GM06990 (cell line): Measurements from ENCODE around the gene RABGGTB.
"Not testable (repeated sequence)": the region's sequence is repeated elsewhere in the genome, so short reads cannot be mapped to it uniquely, and the experiment has no call there.

Experiments used
- DNase-seq: peaks from one replicate; pipeline ENCODE4 v3.0.0-alpha.2; 2011; ENCODE audit not compliant: insufficient read length; ENCODE audit errors: extremely low read depth
- H3K27me3 ChIP-seq: replicated peaks from 2 replicates; pipeline ENCODE4 v1.6.0; 2011; ENCODE audit warnings: low read length; ENCODE audit not compliant: control insufficient read depth, insufficient read depth
- H3K36me3 ChIP-seq: 2 replicates; pipeline ENCODE4 v1.5.1; 2011; ENCODE audit warnings: low read length; ENCODE audit not compliant: control insufficient read depth, insufficient read depth
- H3K4me3 ChIP-seq: replicated peaks from 2 replicates; pipeline ENCODE4 v1.5.1; 2011; ENCODE audit warnings: low read depth, mild to moderate bottlenecking, control low read depth, low read length
- TF ChIP-seq, protein P1 (sequence below): IDR thresholded peaks from 2 replicates; pipeline ENCODE4 v1.5.1; 2011; ENCODE audit warnings: low read length, control low read depth, mild to moderate bottlenecking, inconsistent platforms; ENCODE audit not compliant: insufficient read depth, poor library complexity, severe bottlenecking

Gene RABGGTB

DNA sequence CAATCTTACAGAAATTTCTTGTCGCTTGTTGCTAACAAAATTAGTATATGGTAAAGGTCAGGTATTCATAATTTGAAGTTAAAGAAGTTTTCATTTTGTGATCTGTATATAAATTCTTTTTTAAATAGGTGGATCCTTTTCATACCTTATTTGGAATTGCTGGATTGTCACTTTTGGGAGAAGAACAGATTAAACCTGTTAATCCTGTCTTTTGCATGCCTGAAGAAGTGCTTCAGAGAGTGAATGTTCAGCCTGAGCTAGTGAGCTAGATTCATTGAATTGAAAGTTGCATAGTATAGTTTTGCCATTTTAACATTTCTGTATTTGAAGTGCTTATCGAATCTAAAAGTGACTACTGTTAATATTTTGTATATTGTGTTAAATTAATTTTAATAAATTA lies 8.3 kb downstream of the RABGGTB start:
- Histone ChIP-seq H3K27me3 (no peaks in the 10 kb centered on the region), H3K36me3 (peaks cover 18% of the 10 kb centered on the region), H3K4me3 (no peak overlapping the region)
- TF ChIP-seq, protein P1, sequence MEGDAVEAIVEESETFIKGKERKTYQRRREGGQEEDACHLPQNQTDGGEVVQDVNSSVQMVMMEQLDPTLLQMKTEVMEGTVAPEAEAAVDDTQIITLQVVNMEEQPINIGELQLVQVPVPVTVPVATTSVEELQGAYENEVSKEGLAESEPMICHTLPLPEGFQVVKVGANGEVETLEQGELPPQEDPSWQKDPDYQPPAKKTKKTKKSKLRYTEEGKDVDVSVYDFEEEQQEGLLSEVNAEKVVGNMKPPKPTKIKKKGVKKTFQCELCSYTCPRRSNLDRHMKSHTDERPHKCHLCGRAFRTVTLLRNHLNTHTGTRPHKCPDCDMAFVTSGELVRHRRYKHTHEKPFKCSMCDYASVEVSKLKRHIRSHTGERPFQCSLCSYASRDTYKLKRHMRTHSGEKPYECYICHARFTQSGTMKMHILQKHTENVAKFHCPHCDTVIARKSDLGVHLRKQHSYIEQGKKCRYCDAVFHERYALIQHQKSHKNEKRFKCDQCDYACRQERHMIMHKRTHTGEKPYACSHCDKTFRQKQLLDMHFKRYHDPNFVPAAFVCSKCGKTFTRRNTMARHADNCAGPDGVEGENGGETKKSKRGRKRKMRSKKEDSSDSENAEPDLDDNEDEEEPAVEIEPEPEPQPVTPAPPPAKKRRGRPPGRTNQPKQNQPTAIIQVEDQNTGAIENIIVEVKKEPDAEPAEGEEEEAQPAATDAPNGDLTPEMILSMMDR: no peak
- no peak for DNase-seq

DNA sequence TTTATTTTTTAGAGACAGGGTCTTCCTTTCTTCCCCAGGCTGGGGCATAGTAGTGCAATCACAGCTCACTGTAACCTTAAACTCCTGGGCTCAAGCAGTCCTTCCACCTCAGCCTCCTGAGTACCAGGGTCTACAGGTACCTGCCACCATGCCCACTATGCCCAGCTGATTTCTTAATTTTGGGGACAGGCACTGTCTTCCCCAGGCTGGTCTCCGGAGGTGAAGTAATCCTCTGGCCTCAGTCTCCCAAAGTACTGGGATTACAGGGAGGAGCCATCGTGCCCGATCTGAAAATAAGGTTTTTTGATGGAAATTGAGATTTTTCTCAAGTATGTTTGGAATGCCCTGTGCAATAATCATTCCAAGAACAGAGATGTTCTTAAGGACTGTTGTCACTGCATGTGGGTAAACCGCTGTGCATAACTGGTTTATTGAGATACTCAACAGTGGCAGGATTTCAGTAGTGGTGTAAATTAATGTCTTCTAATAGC lies 9.7 kb downstream of the RABGGTB start:
- no peak for DNase-seq
- Histone ChIP-seq H3K27me3 (no peaks in the 10 kb centered on the region), H3K4me3 (no peak overlapping the region), H3K36me3 (peaks cover 16% of the 10 kb centered on the region)
- TF ChIP-seq, protein P1: no peak

DNA sequence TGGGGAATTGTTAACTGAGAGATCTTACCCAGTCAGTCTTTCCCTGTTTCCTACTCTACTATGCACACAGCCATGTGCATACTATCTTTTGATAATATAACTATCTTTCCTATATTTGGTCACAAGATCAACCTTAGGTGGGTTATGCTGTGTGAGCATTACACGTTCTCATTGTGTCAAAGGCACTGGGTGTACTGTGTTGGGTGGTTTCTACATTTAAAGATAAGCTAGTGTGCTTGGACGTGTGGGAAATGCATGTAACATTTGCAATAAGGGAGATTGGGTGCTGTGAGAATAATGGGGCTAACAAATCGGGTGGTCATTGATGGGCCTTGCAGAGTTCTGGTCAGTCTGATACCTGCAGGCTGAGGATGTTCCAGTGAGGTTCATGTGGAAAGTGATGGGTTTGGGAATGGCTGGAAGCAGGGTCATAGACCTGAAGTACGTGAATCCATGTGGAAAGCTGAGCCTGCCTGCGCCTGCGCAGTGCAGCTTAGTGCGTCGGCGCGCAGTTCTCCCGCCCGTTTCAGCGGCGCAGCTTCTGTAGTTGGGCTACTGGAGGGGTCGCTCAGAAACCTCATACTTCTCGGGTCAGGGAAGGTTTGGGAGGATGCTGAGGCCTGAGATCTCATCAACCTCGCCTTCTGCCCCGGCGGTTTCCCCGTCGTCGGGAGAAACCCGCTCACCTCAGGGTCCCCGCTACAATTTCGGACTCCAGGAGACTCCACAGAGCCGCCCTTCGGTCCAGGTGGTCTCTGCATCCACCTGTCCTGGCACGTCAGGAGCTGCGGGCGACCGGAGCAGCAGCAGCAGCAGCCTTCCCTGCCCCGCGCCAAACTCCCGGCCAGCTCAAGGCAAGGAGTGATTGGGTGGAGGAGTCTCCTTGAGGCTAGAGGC lies 10.6 kb downstream of the RABGGTB start, which contains the start of gene MSH4:
Gene MSH4, plus strand, starts transcription at position 507 of the 897 bp plus-strand sequence. Its CDS starts 104 bp downstream, at position 611.
- DNase-seq: peak; percentile 68
- H3K4me3 ChIP-seq: no peak within 1 kb of the TSS
- TF ChIP-seq, protein P1: no peak
- H3K36me3 ChIP-seq: peaks cover 15% of the 10 kb centered on the region
- H3K27me3 ChIP-seq: no peaks in the 10 kb centered on the region

DNA sequence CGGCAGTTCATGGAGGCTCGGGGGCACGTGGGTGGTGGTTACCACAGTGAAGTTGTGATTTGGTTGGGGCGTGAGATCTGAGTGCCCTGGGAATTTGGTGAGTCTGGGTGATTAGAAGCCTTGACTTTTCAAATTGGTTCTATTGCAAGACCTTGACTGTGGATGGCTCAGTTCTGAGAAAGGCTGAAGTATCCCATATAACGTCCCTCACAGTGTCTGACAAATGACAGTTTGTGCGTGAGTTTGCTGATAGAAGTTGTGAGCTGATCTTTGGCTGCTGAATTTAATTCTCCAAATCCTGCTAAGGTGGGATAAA lies 11.2 kb downstream of the RABGGTB start:
- DNase-seq: no peak
- no peak overlapping the region for H3K4me3 ChIP-seq
- TF ChIP-seq, protein P1: no peak
- peaks cover 13% of the 10 kb centered on the region for H3K36me3 ChIP-seq
- no peaks in the 10 kb centered on the region for H3K27me3 ChIP-seq

DNA sequence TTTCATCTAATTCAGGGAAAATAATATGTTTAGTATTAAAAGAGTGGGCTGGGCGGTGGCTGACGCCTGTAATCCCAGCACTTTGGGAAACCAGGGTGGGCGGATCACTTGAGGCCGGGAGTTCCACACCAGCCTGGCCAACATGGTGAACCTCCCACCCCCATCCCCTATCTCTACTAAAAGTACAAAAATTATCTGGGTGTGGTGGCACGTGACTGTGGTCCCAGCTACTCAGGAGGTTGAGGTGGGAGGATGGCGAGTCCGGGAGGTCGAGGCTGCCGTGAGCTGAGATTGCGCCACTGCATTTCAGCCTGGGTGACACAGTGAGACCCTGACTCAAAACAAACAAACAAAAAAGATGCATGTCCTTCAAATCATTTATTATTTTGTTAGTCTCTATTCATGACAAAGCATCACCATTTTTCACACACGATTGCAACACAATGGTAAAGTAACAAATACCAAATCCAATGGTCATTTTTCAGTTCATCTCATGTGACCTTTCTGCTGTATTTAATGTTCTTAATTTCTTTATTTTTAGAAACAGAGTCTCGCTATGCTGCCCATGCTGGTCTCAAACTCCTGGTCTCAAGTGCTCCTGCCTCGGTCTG lies 11.7 kb downstream of the RABGGTB start:
- no peaks in the 10 kb centered on the region for H3K27me3 ChIP-seq
- peak; percentile 28 for DNase-seq
- H3K4me3 ChIP-seq: no peak overlapping the region
- TF ChIP-seq, protein P1: no peak
- peaks cover 10% of the 10 kb centered on the region for H3K36me3 ChIP-seq

DNA sequence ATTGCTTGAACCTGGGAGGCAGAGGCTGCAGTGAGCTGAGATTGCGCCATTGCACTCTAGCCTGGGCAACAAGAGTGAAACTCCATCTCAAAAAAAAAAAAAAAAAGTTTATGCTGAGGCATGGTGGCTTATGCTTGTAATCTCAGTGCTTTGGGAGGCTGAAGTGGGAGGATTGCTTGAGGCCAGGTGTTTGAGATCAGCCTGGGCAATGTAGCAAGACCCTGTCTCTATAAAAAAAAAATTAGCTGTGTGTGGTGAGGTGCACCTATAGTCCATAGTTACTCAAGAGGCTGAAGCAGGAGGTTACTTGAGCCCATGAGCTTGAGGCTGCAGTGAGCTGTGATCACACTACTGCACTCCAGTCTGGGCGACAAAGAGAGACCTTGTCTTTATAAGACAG lies 15.4 kb downstream of the RABGGTB start:
- not testable (repeated sequence) for DNase-seq, H3K36me3 ChIP-seq, H3K27me3 ChIP-seq, H3K4me3 ChIP-seq
